Testis (tissue), 3 donors: ENCODE results near the gene ABHD13. TPM values are rescaled to one million over a fixed set of nuclear protein-coding genes. Genes with fewer than 3 reads are reported as not detected.

Experiments used
- DNase-seq: peaks from one replicate; pipeline ENCODE4 v3.0.0-alpha.2; 2019
- H3K27ac ChIP-seq, 2 donors: fragments of 200-600 bp; sonication (generic); one replicate each; pipeline ENCODE4 v1.5.1; 2019
- H3K27me3 ChIP-seq: fragments of 200-600 bp; sonication (generic); one replicate; pipeline ENCODE4 v1.5.1; 2019
- H3K36me3 ChIP-seq: fragments of 200-600 bp; sonication (generic); one replicate; pipeline ENCODE4 v1.5.1; 2017; ENCODE audit warnings: low read depth; ENCODE audit errors: missing control alignments
- H3K4me1 ChIP-seq: fragments of 200-600 bp; sonication (generic); one replicate; pipeline ENCODE4 v1.5.1; 2019
- H3K4me3 ChIP-seq, 2 donors: fragments of 200-600 bp; sonication (generic); one replicate each; pipeline ENCODE4 v1.5.1; 2017 to 2019
- H3K9me3 ChIP-seq: fragments of 200-600 bp; sonication (generic); one replicate; pipeline ENCODE4 v1.5.1; 2017
- POLR2A ChIP-seq: fragments of 450-650 bp; IDR thresholded peaks from one replicate; pipeline ENCODE4 v1.6.1; 2017; ENCODE audit warnings: antibody characterized with exemption, mild to moderate bottlenecking, moderate library complexity
- WGBS, 2 donors: methylation state at CpG; one replicate each; pipeline ENCODE4 v1.1.5; 2018; 5-methylcytosine and 5-hydroxymethylcytosine counted together
- intact Hi-C: fragments of 100-400 bp; cut with DNase I; formaldehyde crosslinking; loops from one replicate; pipeline ENCODE4 v1.15.1; 2023; ENCODE audit warnings: low total_unique reads
- polyA plus RNA-seq: library from polyadenylated mRNA; stranded (reverse); fragments of 350-450 nt; fragmentation: Illumina TruSeq; extraction: RNeasy Lipid Tissue Mini Kit (QIAGEN cat#74804); gene quantifications from one replicate; pipeline ENCODE4 v1.2.3, GENCODE V29; 2014; ENCODE audit warnings: low read depth, low replicate concordance; ENCODE audit not compliant: insufficient read depth
- total RNA-seq, 2 donors: library from RNA; depleted of rRNA; stranded (reverse); fragments of >200 nt; gene quantifications; one replicate each; pipeline ENCODE4 v1.2.3, GENCODE V29; 2016
- TF ChIP-seq, protein P1 (sequence below), 3 experiments: fragments of 450-650 bp in 2 of 3; fragments of 200-600 bp in 1 of 3; sonication (generic) in 1 of 3; IDR thresholded peaks; one replicate each; pipeline ENCODE4 v1.5.1; 2016 to 2019; ENCODE audit warnings: antibody characterized with exemption in 3 of 3, mild to moderate bottlenecking in 2 of 3, moderate library complexity in 1 of 3

The ABHD13 gene
- total and polyA plus RNA-seq, 3 donors from 2014 or later = 6.5 to 7.4 (median 7.3) TPM

DNA sequence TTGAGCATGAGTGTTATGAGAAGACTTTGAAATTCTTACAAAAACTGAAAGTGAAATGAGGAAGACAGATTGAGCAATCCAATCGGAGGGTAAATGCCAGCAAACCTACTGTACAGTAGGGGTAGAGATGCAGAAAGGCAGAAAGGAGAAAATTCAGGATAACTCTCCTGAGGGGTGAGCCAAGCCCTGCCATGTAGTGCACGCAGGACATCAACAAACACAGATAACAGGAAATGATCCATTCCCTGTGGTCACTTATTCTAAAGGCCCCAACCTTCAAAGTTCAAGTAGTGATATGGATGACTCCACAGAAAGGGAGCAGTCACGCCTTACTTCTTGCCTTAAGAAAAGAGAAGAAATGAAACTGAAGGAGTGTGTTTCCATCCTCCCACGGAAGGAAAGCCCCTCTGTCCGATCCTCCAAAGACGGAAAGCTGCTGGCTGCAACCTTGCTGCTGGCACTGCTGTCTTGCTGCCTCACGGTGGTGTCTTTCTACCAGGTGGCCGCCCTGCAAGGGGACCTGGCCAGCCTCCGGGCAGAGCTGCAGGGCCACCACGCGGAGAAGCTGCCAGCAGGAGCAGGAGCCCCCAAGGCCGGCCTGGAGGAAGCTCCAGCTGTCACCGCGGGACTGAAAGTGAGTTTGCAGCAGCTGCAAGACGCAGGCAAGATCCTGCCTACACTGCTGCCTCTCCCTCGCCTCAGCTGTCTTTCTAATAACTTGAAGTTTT is 51.6 kb downstream of the ABHD13 start, which contains the start of gene TNFSF13B:
Gene TNFSF13B (plus strand): TSS at position 118 of the 728 bp plus-strand sequence. CDS start 178 bp downstream, at position 296.
- Histone ChIP-seq H3K4me1 (no peaks in the 10 kb centered on the region), H3K27ac (no peak within 1 kb of the TSS), H3K9me3 (no peaks in the 10 kb centered on the region), H3K27me3 (no peaks in the 10 kb centered on the region), H3K36me3 (no peaks in the 10 kb centered on the region), H3K4me3 (peak within 1 kb of the TSS; percentile 13 to 44)
- peak; percentile 25 for DNase-seq
- TF ChIP-seq, protein P1, sequence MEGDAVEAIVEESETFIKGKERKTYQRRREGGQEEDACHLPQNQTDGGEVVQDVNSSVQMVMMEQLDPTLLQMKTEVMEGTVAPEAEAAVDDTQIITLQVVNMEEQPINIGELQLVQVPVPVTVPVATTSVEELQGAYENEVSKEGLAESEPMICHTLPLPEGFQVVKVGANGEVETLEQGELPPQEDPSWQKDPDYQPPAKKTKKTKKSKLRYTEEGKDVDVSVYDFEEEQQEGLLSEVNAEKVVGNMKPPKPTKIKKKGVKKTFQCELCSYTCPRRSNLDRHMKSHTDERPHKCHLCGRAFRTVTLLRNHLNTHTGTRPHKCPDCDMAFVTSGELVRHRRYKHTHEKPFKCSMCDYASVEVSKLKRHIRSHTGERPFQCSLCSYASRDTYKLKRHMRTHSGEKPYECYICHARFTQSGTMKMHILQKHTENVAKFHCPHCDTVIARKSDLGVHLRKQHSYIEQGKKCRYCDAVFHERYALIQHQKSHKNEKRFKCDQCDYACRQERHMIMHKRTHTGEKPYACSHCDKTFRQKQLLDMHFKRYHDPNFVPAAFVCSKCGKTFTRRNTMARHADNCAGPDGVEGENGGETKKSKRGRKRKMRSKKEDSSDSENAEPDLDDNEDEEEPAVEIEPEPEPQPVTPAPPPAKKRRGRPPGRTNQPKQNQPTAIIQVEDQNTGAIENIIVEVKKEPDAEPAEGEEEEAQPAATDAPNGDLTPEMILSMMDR (IDR thresholded peaks at IDR 0.05) = no peak
- no peak for TF ChIP-seq POLR2A
- WGBS, 2 donors = 3 to 6% methylated on average over 14 to 16 of the region's 16 CpGs
- intact Hi-C loops = no loop called here

DNA sequence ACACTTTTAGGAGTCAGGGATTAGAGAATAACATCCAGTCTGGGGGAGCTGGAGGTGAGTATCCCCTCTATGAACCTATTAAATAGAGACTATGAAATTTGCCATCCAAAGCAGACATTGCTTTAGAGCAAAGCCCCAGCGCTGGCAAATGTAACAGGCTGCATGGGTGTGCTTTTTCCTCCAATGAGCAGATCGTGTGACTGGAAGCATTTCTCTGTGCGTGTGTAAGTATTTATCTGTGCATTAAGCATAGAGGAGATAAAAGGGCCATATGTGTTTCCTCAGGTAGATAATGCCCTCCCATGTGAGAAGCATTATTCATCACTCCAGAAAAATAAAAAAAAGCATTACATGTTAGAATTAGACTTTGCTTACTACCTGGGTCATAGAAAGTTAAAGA is 52.2 kb downstream of the ABHD13 start:
- Histone ChIP-seq H3K27me3 (no peaks in the 10 kb centered on the region), H3K4me1 (no peaks in the 10 kb centered on the region), H3K9me3 (no peaks in the 10 kb centered on the region), H3K36me3 (no peaks in the 10 kb centered on the region), H3K27ac (no peak overlapping the region), H3K4me3 (peak overlapping the region in 1 of 2 donors; percentile 44)
- WGBS, 2 donors = 16 to 24% methylated on average over 3 of the region's 3 CpGs
- TF ChIP-seq, protein P1 (IDR thresholded peaks at IDR 0.05) = no peak
- TF ChIP-seq POLR2A = no peak
- no peak for DNase-seq
- intact Hi-C loops = no loop called here

DNA sequence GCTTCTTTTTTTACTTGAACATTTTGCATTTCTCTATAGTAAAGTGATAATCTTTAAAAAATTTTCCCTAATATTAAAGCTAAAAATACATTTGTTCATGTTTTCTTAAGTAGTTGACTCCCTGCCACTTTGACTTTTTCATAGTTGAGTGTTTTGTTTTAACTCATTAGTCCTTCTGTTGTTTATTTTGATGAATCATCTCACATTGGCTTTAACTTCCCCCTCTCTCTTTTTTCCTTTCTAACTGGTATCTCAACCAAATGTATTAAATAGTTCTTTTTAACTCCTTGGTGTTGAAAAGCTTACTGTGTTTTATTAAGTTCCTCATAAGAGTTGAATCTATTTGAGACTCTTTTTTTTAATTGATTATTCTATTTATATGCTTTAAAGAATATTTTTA is 54.1 kb downstream of the ABHD13 start:
- Histone ChIP-seq H3K36me3 (no peaks in the 10 kb centered on the region), H3K27me3 (no peaks in the 10 kb centered on the region), H3K4me3 (no peak overlapping the region), H3K4me1 (no peaks in the 10 kb centered on the region), H3K9me3 (no peaks in the 10 kb centered on the region), H3K27ac (no peak overlapping the region)
- intact Hi-C loops = no loop called here
- no peak for DNase-seq
- TF ChIP-seq POLR2A = no peak
- TF ChIP-seq, protein P1 (IDR thresholded peaks at IDR 0.05) = no peak

GRCh38 chr13:108273429-108274118 is 55.4 kb downstream of the ABHD13 start:
- no peak for DNase-seq
- Histone ChIP-seq H3K9me3 (no peaks in the 10 kb centered on the region), H3K27me3 (no peaks in the 10 kb centered on the region), H3K36me3 (no peaks in the 10 kb centered on the region), H3K4me3 (no peak overlapping the region), H3K27ac (no peak overlapping the region), H3K4me1 (no peaks in the 10 kb centered on the region)
- 88 to 89% methylated on average over 5 of the region's 5 CpGs for WGBS, 2 donors
- TF ChIP-seq, protein P1 (IDR thresholded peaks at IDR 0.05) = no peak
- TF ChIP-seq POLR2A = no peak
- intact Hi-C loops = no loop called here
